DND-41 (cell line): Measurements from ENCODE around the gene HNRNPUL1.
A peak's percentile ranks its signal among the peaks of the same experiment; 100 is the strongest.

Experiments
- ATAC-seq: fragments of 200-7000 bp; cut with Tn5 transposase; 3 replicates; pipeline ENCODE4 v1.9.1; 2021; ENCODE audit warnings: low read depth; ENCODE audit not compliant: insufficient read depth
- DNase-seq: peaks from one replicate; pipeline ENCODE4 v3.0.0-alpha.2; 2020
- H2AFZ ChIP-seq: 2 replicates; pipeline ENCODE4 v1.6.0; 2012; ENCODE audit warnings: low read depth, low read length
- H3K27ac ChIP-seq: 2 replicates; pipeline ENCODE4 v1.5.1; 2012; ENCODE audit warnings: low read length, inconsistent platforms
- H3K27me3 ChIP-seq: fragments of 200-600 bp; sonication (generic); 2 replicates; pipeline ENCODE4 v1.6.0; 2012; ENCODE audit warnings: low read length, mild to moderate bottlenecking, inconsistent platforms; ENCODE audit not compliant: insufficient read depth, poor library complexity
- H3K36me3 ChIP-seq: 2 replicates; pipeline ENCODE4 v1.5.1; 2012; ENCODE audit warnings: low read length, inconsistent platforms; ENCODE audit not compliant: insufficient read depth
- H3K4me1 ChIP-seq: 2 replicates; pipeline ENCODE4 v1.5.1; 2012; ENCODE audit warnings: mild to moderate bottlenecking, low read length; ENCODE audit not compliant: insufficient read depth
- H3K4me2 ChIP-seq: 2 replicates; pipeline ENCODE4 v1.6.0; 2012; ENCODE audit warnings: mild to moderate bottlenecking, moderate library complexity, low read length, inconsistent platforms; ENCODE audit not compliant: insufficient read depth
- H3K4me3 ChIP-seq, 2 experiments: fragments of 200-600 bp in 1 of 2; shearing (Covaris generic) in 1 of 2; 2 replicates each; pipeline ENCODE4 v1.5.1; 2012 to 2016; ENCODE audit warnings: inconsistent platforms in 2 of 2, low read length in 2 of 2, mild to moderate bottlenecking in 2 of 2, low read depth in 1 of 2, moderate library complexity in 1 of 2
- H3K79me2 ChIP-seq: 2 replicates; pipeline ENCODE4 v1.6.0; 2012; ENCODE audit warnings: low read length, inconsistent platforms; ENCODE audit not compliant: insufficient read depth
- H3K9ac ChIP-seq: 2 replicates; pipeline ENCODE4 v1.6.0; 2012; ENCODE audit warnings: low read depth, mild to moderate bottlenecking, inconsistent platforms, low read length, moderate library complexity
- H3K9me3 ChIP-seq: 2 replicates; pipeline ENCODE4 v1.5.1; 2012; ENCODE audit warnings: low read length, moderate library complexity, mild to moderate bottlenecking, inconsistent platforms; ENCODE audit not compliant: insufficient read depth, severe bottlenecking
- H4K20me1 ChIP-seq: 2 replicates; pipeline ENCODE4 v1.6.0; 2012; ENCODE audit warnings: low read length; ENCODE audit not compliant: insufficient read depth
- EZH2 ChIP-seq: IDR thresholded peaks from 3 replicates; pipeline ENCODE4 v1.6.1; 2012; ENCODE audit warnings: borderline replicate concordance, low read depth, mild to moderate bottlenecking, moderate library complexity, low read length, inconsistent platforms; ENCODE audit not compliant: severe bottlenecking
- TF ChIP-seq, protein P1 (sequence below): IDR thresholded peaks from 2 replicates; pipeline ENCODE4 v1.5.1; 2012; ENCODE audit warnings: borderline replicate concordance, low read length, moderate library complexity, mild to moderate bottlenecking; ENCODE audit not compliant: poor library complexity, severe bottlenecking; ENCODE audit errors: extremely low read depth

The HNRNPUL1 gene

DNA sequence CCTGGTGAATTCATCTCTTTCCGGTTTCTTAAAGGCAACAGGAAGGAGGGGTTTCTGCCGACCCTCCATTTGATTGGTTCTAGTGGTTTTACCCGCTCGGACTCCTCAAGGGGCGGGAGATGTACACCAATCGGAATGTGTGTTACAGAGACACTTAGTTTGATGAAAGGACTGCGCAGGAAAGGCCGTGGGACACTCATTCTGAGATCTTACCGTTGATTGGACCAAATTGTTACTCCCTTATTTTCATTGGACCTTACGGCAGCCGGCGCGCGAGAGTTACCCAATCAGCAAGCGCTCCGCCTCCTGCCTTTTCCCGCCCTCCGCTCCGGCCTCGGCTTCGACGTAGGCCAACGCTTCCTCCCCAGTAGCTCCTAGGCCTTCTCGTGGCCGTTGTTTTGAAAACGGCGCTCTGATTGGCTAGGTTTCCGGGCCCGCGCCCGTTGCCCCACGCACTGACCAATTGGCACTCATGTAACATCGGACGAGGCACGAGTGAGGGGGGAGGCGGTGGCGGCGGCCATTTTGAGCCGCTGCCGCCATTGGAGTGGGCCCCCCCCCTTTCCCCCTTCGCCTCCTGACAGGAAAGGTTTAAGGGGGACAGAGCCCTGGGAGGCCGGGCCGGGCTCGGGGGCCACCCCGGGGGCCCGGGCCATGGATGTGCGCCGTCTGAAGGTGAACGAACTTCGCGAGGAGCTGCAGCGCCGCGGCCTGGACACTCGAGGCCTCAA, at the start of gene HNRNPUL1:
HNRNPUL1 (plus strand) TSS at position 523 of the 731 bp plus-strand sequence; CDS start at position 655, 132 bp downstream.
- Histone ChIP-seq H3K4me3 (peak within 1 kb of the TSS; percentile 81 to 83), H3K4me1 (peaks cover 41% of the 10 kb centered on the region), H3K9ac (peak within 1 kb of the TSS; percentile 98), H3K4me2 (peak within 1 kb of the TSS; percentile 83), H3K27me3 (no peaks in the 10 kb centered on the region), H3K9me3 (no peaks in the 10 kb centered on the region), H4K20me1 (peaks cover 23% of the 10 kb centered on the region), H3K79me2 (peaks cover 56% of the 10 kb centered on the region), H3K36me3 (peaks cover 39% of the 10 kb centered on the region), H3K27ac (peak within 1 kb of the TSS; percentile 99), H2AFZ (peak within 1 kb of the TSS; percentile 64)
- TF ChIP-seq EZH2 = no peak
- TF ChIP-seq, protein P1, sequence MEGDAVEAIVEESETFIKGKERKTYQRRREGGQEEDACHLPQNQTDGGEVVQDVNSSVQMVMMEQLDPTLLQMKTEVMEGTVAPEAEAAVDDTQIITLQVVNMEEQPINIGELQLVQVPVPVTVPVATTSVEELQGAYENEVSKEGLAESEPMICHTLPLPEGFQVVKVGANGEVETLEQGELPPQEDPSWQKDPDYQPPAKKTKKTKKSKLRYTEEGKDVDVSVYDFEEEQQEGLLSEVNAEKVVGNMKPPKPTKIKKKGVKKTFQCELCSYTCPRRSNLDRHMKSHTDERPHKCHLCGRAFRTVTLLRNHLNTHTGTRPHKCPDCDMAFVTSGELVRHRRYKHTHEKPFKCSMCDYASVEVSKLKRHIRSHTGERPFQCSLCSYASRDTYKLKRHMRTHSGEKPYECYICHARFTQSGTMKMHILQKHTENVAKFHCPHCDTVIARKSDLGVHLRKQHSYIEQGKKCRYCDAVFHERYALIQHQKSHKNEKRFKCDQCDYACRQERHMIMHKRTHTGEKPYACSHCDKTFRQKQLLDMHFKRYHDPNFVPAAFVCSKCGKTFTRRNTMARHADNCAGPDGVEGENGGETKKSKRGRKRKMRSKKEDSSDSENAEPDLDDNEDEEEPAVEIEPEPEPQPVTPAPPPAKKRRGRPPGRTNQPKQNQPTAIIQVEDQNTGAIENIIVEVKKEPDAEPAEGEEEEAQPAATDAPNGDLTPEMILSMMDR = peak; percentile 40
- DNase-seq = peak; percentile 99
- peak; percentile 72 for ATAC-seq

DNA sequence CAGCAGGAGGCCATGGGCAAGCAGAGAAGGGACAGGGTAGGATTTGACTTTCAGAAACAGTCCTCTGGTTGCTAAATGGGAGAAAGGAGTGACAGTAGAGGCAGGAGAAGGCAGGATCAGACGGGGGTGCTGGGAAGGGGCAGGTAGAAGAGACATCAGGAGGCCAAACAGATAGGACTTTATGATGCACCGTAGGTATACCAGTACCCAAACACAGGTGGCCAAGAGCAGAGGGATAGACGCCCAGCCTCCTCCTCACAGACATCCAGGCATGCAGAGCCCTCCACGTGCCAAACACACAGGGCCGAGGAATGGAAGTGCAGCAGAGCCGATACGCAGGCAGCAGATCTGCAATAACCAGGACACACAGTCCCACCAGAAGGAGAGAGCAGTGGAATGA, 46.4 kb upstream of the HNRNPUL1 start:
- Histone ChIP-seq H4K20me1 (no peaks in the 10 kb centered on the region), H3K4me3 (no peak overlapping the region), H3K27me3 (no peaks in the 10 kb centered on the region), H3K9ac (no peak overlapping the region), H3K27ac (no peak overlapping the region), H3K79me2 (no peaks in the 10 kb centered on the region), H3K9me3 (no peaks in the 10 kb centered on the region), H2AFZ (no peak overlapping the region), H3K4me2 (no peak overlapping the region), H3K4me1 (no peaks in the 10 kb centered on the region), H3K36me3 (no peaks in the 10 kb centered on the region)
- DNase-seq (no peak), ATAC-seq (no peak)
- no peak for TF ChIP-seq EZH2
- TF ChIP-seq, protein P1 = no peak

DNA sequence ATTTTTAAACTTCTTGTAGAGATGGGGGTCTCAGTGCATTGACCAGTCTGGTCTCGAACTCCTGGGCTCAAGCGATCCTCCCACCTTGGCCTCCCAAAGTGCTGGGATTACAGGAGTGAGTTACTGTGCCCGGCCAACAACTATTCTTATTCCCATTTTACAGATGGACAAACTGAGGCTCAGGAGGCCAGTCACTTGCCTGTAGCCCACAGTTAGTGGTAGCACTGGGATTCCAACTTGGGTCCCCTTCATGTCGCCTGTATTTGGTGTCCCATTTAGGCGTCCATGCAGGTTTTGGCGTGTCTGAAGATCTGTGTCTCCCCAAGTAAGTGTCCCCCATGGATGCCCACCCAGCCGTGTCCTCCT, 45.9 kb upstream of the HNRNPUL1 start:
- Histone ChIP-seq H3K4me3 (no peak overlapping the region), H3K79me2 (no peaks in the 10 kb centered on the region), H3K27me3 (no peaks in the 10 kb centered on the region), H3K36me3 (no peaks in the 10 kb centered on the region), H3K9ac (no peak overlapping the region), H2AFZ (no peak overlapping the region), H4K20me1 (no peaks in the 10 kb centered on the region; the same call in 1 of the 2 replicates), H3K27ac (no peak overlapping the region), H3K4me2 (no peak overlapping the region), H3K9me3 (no peaks in the 10 kb centered on the region), H3K4me1 (no peaks in the 10 kb centered on the region)
- TF ChIP-seq, protein P1 = no peak
- TF ChIP-seq EZH2 = no peak
- DNase-seq (no peak), ATAC-seq (no peak)
